NCI-H69 (cell line): Measurements from ENCODE around the gene TRIM44.
"Not testable (repeated sequence)": the region's sequence is repeated elsewhere in the genome, so short reads cannot be mapped to it uniquely, and the experiment has no call there.

ENCODE experiments used
- DNase-seq: peaks from one replicate; lab custom pipeline; 2025; lab: John Stamatoyannopoulos, UW

Gene TRIM44

DNA sequence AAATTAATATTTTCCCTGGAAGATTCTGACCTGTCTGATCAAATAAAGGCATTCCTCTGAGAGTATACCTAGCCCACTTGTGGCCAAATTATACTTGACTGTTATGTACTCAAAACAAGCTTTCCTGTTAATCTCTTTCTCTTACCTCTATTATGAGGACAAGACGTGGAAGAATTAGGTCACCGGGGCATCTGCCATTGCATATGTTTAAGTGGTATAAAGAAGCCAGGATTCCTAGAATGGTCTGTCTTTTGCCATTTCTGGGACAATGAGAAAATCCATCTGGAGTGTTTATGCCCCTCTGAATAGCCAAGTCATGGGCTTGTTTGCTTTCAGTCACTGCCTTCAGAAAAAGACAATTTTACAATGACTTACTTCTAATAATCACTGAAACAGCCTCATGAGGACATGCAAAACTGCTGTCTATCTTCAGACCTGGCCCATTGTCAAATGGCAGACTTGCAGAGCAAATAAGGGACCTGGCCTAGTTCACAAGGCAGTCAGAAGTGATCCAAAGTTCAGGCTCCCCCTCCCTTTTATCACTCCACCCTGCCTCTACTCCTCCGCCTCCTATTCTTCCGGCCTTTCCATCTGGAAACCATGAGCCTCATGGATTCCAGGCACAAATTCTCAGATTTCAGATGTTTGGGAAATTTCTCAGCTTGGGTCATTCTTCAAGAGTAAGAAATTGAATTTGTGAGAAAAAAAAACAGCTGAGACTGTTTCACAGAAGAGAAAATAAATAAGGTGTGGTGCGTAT is 153.2 kb downstream of the TRIM44 start:
- DNase-seq: peak; percentile 64

DNA sequence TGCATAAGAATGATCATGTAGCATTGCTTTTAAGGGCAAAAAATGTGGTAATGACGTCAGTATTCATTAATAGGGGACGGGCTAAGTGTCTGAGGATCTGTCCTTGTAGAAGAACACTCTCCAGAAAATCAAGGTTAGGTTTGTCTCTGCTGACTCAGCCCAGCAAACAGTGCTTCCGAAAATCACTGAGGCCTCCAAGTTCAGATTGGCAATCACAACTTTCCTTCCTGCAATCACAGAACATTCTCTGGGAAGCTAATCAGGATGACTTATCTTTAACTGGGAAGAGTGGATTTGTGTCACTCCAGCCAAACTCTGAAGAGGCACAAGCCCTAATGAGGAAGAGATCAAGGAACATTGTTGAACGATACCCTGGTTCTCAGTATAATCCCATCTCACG is 158.0 kb downstream of the TRIM44 start:
- no peak for DNase-seq

DNA sequence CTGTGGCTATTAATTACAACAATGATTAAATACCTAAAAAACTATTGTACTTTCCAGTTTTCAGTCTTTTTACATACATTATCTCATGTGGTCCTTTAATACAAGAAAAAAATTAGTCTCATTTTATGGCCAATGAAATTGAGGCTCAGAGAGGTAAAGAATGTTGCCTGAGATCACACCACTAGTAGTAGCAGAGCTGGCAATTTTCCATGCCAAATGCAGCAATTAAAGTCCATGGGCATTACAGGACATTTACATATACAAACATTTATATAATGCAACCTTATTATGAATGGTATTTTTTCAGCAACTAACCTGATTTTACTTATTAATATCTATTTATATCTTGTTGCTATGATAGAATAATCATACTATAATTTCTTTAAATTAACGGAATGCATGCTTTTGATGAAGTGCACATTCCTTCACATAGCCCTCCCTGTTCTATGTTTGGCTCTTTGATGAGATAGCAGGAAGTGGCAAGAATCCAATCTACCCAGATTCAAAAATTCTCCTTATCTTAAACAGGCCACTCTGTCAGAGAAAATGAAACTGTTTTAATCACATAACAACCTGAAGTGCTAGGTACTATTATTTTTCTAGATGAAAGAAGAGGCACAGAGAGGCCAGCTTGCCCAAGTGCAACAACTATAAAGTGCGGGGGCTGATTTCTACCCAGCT is 160.4 kb downstream of the TRIM44 start:
- peak; percentile 47 for DNase-seq

DNA sequence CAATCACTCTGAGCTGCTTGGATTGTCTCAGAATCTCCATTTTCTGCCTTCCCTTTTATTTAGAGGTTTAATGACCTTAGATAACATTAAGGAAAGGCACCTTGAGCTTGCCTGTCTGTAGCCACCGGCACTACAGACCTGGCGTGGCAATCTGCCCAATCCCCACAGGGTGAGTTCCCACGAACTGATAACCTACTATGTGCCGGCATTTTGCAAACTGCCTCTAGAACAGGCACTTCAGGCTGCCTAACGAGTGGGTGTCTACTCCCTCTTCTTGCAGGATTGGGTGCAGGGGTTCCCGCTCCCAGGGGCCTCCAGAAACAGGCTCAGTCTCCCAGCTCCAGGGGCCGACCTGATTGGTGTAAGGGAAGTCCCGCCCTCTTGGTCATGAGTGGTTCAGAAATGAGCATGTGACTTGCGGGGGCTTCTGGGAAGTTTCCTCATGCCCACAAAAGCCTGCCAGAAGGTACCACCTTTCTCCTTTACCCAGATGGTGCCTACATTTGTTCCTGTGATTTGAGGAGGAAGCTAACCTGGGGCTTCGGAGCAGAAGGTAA is 161.2 kb downstream of the TRIM44 start:
- DNase-seq: no peak

DNA sequence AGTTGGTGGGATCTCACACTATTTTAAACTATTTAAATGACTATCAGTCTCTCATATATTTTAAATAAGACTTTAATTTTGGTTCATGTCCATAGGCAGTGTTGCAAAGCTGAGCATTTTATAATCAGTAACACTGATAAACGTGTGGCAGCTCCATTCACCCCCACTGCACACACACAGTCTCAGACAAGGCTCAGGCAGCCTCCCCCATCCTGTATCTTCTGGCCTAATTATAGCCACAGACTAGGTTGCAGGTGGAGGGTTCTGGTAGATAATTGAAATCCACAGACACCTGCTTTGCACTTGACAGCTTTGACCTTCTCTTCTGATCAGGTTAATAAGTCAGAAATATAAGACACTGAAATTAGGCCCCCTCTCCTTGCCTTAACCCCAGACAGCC is 162.8 kb downstream of the TRIM44 start:
- peak; percentile 15 for DNase-seq

DNA sequence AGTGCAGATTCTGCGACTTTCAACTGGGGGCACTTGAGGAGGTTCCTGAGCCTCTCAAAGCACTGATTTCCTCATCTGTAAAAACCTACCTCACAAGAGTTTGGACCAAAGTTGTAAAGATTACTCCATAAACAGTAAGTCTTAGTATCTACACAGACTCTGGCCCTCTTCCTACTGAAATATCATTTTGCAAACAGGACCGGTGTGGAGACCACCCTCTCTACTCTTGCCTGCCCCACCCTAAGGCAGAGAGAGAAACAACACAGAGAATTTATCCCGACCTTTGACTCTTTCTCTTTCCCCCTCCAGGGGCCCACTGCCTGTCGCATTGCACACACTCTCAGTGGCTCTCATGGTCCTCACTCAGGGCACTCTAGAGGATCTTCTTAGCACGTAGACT is 163.4 kb downstream of the TRIM44 start:
- no peak for DNase-seq

DNA sequence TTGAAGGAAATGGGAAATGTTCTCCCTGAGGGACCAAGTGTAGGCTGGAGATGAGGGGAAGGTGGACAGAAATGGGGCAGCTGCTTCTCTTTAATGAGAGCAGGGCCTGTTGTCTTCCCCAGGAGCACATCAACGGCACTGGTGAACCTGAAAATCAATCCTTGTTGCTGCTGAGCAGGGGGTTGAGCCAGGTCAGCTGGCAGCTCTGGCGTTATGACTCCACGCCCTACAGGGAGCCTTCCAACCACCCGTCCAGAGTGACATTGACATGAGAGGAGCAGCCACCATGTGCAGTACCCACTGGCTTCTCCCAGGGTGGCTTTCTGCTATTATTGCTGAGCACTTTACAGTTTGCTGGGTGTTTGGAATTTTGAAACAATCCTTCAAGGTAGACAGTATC is 164.4 kb downstream of the TRIM44 start:
- DNase-seq: peak; percentile 56

DNA sequence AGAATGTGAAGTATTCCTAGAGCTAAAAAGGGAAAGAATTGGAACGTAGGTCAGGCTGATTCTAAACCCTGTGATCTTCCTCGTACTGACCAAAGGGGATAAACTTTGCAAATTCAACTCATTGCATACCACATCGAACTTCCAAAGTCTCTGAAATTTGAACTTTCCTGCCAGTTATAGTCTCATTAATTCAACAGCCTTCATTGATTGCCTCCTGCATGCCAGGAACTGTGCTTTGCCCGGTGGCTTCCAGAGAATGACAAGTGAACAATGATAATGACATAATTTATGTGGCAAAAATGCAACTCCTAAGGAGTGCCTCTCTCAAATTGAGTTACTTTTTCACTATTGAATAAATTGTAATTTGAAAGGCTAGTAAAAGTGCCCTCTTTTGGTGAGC is 173.6 kb downstream of the TRIM44 start:
- no peak for DNase-seq

DNA sequence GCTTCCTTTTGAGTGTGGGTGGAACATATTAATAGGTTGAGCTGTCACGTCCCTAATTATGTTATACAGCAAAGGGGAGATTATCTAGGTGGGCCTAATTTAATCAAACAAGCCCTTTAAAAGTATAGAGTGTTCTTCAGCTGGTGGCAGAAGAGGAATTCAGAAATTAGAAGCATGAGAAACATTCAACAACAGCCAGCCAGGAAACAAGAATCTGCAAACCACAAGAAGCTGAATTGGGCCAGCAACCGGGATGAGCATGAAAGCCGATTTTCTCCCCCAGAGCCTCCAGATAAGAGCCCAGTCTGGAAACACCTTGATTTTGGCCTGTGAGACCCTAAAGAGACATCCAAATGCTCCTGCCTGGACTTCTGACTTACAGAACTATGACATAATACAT is 175.5 kb downstream of the TRIM44 start:
- DNase-seq: no peak

DNA sequence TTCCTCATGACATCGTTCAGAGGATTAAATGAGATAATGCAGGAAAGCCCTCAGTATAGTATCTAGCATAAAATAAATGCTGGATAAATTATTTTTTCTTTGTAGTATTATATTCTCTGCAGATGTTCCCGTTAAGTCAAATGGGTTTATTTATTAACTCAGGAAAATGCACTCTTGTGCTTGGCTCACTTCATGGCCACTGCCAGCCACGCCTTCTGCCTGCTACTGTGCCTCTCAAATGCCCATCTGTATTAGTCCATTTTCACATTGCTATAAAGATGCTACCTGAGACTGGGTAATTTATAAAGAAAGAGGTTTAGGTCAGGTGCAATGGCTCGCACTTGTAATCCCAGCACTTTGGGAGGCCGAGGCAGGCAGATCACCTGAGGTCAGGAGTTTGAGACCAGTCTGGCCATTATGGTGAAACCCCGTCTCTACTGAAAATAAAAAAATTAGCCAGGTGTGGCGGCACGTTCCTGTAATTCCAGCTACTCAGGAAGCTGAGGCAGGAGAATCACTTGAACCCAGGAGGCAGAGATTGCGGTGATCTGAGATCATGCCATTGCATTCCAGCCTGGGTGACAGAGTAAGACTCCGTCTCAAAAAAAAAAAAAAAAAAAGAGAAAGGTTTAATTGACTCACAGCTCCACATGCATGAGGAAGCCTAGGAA is 176.3 kb downstream of the TRIM44 start:
- not testable (repeated sequence) for DNase-seq

DNA sequence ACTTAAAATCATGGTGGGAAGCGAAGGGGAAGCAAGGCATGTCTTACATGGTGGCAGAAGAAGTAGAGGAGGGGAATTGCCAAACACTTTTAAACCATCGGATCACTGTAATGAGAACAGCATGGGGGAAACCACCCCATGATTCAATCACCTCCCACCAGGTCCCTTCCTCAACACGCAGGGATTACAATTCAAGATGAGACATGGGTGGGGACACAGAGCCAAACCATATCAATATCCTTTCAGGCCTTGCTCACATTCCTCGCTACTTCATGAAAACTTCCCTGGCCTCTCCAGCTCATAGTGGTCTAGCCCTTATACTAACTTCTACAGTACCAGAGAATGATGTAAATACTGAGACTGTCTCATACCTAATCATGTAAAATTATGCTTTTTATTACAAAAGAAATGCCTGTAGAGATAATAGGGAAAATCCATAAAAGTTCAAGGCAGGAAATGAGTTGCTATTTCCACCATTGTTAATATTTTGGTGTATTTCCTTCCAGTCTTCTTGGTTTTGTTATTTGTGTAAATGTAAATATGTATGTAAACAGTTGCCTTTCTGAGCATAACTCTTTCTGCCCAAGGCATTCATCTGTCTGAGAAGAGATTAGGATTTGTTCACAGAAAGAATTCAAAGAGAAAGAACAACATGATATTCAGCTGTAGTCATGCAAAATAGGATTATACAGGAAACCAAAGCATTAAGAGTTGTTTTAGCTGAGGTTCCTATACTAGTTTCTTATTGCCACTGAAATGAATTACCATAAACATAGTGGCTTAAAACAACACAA is 177.0 kb downstream of the TRIM44 start:
- no peak for DNase-seq

DNA sequence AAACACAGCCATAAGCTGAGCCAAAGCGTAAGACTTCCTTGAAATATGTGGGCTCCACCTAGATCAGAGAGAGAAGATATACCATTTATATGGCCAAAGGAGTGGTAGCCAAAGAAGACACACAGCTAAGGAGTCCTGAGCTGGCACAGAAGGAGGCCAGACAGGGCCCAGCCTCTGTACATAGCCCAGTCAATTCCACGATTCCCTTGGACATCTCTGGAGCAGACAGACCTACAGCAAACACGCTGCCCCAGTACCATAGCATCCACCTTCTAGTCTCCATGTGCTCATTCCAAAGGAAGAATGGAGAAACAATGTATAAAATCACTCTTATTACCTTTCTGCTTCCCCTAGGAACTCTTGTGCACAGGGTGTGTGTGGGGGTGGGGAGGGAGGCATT is 179.2 kb downstream of the TRIM44 start:
- DNase-seq: no peak

DNA sequence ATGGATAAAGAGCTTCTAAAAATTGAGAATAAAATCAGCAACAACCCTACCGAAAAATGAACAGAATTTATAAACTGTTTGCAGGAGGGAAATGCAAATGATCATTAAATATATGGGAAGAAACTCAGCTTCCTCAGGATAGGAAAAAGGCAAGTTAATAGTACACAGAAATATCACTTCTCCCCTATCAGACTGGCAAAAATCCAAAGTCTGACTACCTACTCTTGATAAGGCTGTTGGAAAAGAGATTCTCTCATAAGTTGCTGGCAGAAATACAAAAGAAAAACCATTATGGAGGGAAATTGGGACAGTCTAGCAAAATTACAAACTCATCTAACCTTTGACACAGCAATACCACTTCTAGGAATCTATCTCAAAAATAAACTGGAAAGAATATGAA is 180.4 kb downstream of the TRIM44 start:
- DNase-seq: no peak

DNA sequence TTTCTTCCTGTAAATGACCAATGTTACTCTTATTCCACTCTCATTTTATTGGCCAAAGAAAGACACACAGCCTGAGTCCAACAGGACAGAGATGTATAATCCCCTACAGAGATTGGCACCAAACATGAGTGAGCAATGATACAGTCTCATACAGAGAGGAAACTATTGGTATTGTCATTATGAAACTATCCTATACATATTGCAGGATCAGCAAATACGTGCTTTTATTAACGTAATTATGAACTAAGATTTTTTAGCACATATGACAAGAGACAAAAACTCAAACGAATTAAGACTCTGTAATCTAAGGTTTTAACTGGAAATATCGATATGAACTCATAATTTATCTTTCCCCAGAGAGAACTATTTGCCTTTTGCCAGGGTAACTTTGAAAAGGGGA is 182.0 kb downstream of the TRIM44 start:
- no peak for DNase-seq

DNA sequence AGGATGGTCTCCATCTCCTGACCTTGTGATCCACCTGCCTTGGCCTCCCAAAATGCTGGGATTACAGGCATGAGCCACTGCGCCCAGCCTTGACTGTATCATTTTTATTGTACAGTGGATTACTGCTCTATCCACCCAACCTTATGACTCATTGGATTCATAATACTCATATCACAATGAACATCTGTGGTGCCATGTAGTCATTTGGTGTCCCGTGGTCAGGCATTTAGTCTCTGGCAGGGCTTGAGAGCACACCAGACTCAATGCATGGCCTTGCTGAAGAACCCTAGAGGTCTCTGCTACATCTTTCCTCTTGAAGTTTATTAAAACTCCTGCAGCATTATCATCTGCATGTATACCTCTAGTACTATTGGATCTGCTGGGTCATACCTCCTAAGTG is 183.3 kb downstream of the TRIM44 start:
- DNase-seq: no peak

DNA sequence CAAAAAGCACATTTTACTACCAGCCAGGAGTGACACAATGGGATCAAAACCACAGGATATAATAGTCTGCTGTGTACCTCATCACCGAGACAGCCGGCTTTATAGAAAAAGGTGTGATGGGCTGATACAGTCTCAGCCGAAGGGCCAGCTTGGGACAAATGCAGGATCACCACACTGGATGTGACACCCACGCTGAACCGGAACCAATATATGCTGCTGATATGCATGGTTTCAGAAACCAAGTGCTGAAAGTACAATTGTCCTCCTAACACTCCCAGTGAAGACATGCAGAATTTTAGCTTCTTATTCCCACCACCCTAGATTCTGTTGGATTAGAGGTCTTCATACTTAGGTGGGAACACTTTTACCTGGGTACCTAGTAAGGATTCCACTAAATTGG is 184.3 kb downstream of the TRIM44 start:
- DNase-seq: no peak

DNA sequence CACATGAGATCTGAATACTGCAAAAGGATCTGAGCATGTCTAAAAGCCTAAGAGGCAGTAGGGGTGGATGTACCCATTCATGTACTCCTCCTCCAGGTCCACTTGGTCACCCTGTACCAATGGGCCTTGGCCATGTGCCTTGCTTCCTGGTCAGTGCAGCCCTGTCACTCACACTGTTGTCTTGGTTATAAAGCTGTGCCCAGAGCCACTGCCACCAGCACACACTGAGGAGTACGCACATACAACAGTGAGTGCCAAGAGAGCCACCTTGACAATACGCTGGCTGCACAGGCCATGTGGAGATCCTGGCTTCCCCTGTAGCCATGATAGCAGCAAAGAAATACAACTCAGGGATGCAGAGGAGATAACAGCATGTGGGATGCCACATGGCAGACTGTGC is 184.9 kb downstream of the TRIM44 start:
- DNase-seq: no peak

DNA sequence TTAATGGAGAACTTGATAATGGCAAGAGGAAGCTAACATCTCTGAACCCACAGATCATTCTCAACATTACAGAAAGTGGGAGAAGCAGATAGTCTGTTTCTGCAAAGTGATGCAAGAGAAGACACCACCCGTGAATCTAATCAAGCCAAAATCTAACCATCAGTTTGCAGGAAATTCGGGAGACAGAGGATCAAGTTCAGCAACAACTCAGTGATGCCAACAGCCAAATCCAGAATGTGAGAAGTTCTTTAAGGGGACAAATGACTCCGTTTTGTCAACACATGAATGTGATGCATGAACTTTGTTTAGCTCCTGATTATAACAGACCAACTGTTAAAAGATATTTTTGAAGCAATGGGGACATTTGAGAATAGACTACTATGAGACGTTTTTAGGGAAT is 186.0 kb downstream of the TRIM44 start:
- no peak for DNase-seq

DNA sequence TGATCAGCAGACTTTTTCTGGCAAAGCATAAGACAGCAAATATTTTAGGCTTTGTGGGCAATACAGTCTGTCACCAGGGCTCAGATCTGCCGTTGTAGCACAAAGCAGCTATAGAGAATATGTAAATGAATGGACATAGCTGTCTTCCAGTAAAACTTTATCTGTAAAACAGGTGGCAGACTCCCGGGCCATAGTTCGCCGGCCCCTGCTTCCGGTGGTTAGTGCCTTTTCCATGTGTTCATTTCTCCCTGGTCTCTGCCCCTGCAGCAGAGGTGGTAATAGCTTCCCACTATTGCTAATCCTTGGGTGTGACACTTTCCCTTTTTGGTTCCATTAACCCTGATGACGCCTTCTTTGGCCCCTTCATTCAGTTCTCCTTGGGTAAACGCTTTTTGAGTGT is 187.6 kb downstream of the TRIM44 start:
- no peak for DNase-seq

DNA sequence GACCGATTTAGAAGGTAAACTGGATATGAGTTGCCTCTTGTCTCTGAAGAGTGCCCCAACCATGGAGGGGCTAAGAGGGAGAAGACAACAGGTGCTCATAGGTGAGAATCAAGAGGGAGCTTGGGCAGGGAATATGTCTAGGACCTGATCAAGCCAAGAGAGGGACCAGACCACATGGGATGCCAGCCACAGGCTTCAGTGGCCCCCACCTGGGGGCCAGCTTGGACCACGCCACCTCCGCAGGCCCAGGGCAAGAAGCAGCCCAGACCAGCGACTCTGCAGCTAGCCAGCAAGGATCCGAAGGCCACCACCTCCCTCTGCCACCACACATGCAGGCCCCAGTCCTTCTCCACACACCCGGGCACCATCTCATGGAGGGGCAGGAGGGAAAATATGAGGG is 188.8 kb downstream of the TRIM44 start:
- no peak for DNase-seq

DNA sequence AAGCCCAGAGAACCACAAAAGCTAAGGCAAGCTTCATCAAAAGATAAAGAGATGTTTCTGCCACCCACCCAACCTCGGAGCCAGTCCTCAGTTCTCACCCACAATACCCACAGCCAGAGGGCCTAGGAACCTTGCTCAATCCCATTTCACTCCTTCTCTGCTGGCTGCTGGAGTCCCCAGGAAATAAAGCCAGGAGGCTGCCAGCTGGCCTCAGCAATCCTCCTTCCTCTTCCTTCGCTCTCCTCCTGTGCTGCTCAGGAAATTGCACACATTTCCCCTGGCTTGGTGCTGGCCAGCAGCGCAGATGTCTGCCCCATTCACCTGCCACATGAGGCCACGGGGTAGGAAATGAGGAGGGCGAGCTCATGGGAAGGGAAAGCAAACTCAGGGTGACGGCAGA is 189.5 kb downstream of the TRIM44 start:
- DNase-seq: peak; percentile 65

DNA sequence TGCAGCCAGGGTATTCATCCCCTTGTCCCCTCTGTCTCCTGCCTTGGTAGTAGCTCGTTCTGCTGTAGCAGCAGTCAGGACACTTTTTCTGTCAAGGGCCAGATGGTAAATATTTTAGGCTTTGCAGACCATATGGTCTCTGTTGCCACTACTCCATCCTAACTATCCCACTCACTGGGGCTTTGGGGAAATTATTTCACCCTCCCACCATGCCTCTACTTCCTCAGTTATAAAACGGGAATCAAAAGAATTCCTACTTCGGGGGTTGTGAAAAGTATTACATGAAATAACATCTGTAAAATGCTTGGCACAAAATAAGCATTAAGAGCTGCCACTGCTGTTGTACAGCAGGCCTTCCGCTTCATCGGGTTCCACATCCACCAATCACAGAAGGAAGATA is 191.4 kb downstream of the TRIM44 start:
- peak; percentile 42 for DNase-seq
